ENCODE data around the gene PROX1.

The PROX1 gene

GRCh38 chr1:213985209-213986019 lies 2.4 kb upstream of the PROX1 start:
- Mint-ChIP-seq H3K4me1 (peaks cover 21% of the 10 kb centered on the region), H3K4me3 (no peak overlapping the region), H3K36me3 (peaks cover 1% of the 10 kb centered on the region), H3K27ac (no peak overlapping the region), H3K9me3 (peaks cover 4% of the 10 kb centered on the region), H3K27me3 (peaks cover 48% of the 10 kb centered on the region)
- DNase-seq (ENCODE audit: low spot score in 2 of 2) (no peak), ATAC-seq (ENCODE audit: low read depth) (no peak)

GRCh38 chr1:213986020-213986924 lies 1.5 kb upstream of the PROX1 start:
- peaks cover 1% of the 10 kb centered on the region for H3K36me3 Mint-ChIP-seq
- no peak for DNase-seq (ENCODE audit: low spot score in 2 of 2)
- peaks cover 21% of the 10 kb centered on the region for H3K4me1 Mint-ChIP-seq
- ATAC-seq (ENCODE audit: low read depth), result no peak
- H3K27ac Mint-ChIP-seq, result no peak overlapping the region
- H3K9me3 Mint-ChIP-seq, result peaks cover 4% of the 10 kb centered on the region
- peaks cover 45% of the 10 kb centered on the region for H3K27me3 Mint-ChIP-seq
- no peak overlapping the region for H3K4me3 Mint-ChIP-seq

GRCh38 chr1:213986925-213987250 lies 885 bp upstream of the PROX1 start:
- H3K4me3 Mint-ChIP-seq, result peak overlapping the region; percentile 50

GRCh38 chr1:213987422-213987926 lies 299 bp upstream of the PROX1 start:
- DNase-seq (ENCODE audit: low spot score in 2 of 2) (no peak), ATAC-seq (ENCODE audit: low read depth) (peak; percentile 12)
- H3K27me3 Mint-ChIP-seq, result peaks cover 37% of the 10 kb centered on the region
- H3K9me3 Mint-ChIP-seq, result peaks cover 1% of the 10 kb centered on the region
- H3K4me1 Mint-ChIP-seq, result peaks cover 21% of the 10 kb centered on the region
- H3K4me3 Mint-ChIP-seq, result peak overlapping the region; percentile 89
- peaks cover 1% of the 10 kb centered on the region for H3K36me3 Mint-ChIP-seq
- H3K27ac Mint-ChIP-seq, result peak overlapping the region; percentile 85

More at GRCh38 chr1:213986925-213987250, 885 bp upstream of the PROX1 start:
- Mint-ChIP-seq H3K27me3 (peaks cover 41% of the 10 kb centered on the region), H3K9me3 (peaks cover 3% of the 10 kb centered on the region), H3K4me1 (peaks cover 21% of the 10 kb centered on the region), H3K27ac (peak overlapping the region; percentile 85), H3K36me3 (peaks cover 1% of the 10 kb centered on the region)
- no peak for DNase-seq (ENCODE audit: low spot score in 2 of 2)
- no peak for ATAC-seq (ENCODE audit: low read depth)

GRCh38 chr1:213988507-213989001 lies 781 bp downstream of the PROX1 start:
- Mint-ChIP-seq H3K27ac (peak overlapping the region; percentile 85), H3K4me1 (peaks cover 21% of the 10 kb centered on the region), H3K27me3 (peaks cover 35% of the 10 kb centered on the region), H3K4me3 (peak overlapping the region; percentile 89), H3K9me3 (peaks cover 1% of the 10 kb centered on the region), H3K36me3 (peaks cover 1% of the 10 kb centered on the region)
- DNase-seq (ENCODE audit: low spot score in 2 of 2), result no peak
- ATAC-seq (ENCODE audit: low read depth), result no peak

GRCh38 chr1:213989002-213989855 lies 1.5 kb downstream of the PROX1 start:
- peaks cover 21% of the 10 kb centered on the region for H3K4me1 Mint-ChIP-seq
- H3K27ac Mint-ChIP-seq, result peak overlapping the region; percentile 85
- DNase-seq (ENCODE audit: low spot score in 2 of 2) (no peak), ATAC-seq (ENCODE audit: low read depth) (peak; percentile 36)
- peak overlapping the region; percentile 89 for H3K4me3 Mint-ChIP-seq
- H3K27me3 Mint-ChIP-seq, result peaks cover 32% of the 10 kb centered on the region
- H3K9me3 Mint-ChIP-seq, result peaks cover 1% of the 10 kb centered on the region
- H3K36me3 Mint-ChIP-seq, result peaks cover 1% of the 10 kb centered on the region

GRCh38 chr1:213993929-213994328 lies 6.2 kb downstream of the PROX1 start:
- Mint-ChIP-seq H3K36me3 (no peaks in the 10 kb centered on the region), H3K4me3 (no peak overlapping the region), H3K27ac (no peak overlapping the region), H3K4me1 (peaks cover 5% of the 10 kb centered on the region), H3K9me3 (peaks cover 1% of the 10 kb centered on the region), H3K27me3 (peaks cover 6% of the 10 kb centered on the region)
- no peak for ATAC-seq (ENCODE audit: low read depth)
- DNase-seq (ENCODE audit: low spot score in 2 of 2), result no peak

- Mint-ChIP-seq H3K36me3 (no peaks in the 10 kb centered on the region), H3K27ac (no peak overlapping the region), H3K4me3 (no peak overlapping the region), H3K27me3 (peaks cover 2% of the 10 kb centered on the region), H3K4me1 (no peaks in the 10 kb centered on the region), H3K9me3 (peaks cover 1% of the 10 kb centered on the region)
- ATAC-seq (ENCODE audit: low read depth), result no peak
- DNase-seq (ENCODE audit: low spot score in 2 of 2), result no peak
These were observed 7.1 kb downstream of the PROX1 start for GRCh38 chr1:213994888-213995287.

GRCh38 chr1:213995603-213996002 lies 7.8 kb downstream of the PROX1 start:
- H3K4me1 Mint-ChIP-seq, result no peaks in the 10 kb centered on the region
- H3K36me3 Mint-ChIP-seq, result no peaks in the 10 kb centered on the region
- DNase-seq (ENCODE audit: low spot score in 2 of 2), result no peak
- H3K27me3 Mint-ChIP-seq, result no peaks in the 10 kb centered on the region
- no peak for ATAC-seq (ENCODE audit: low read depth)
- peaks cover 1% of the 10 kb centered on the region for H3K9me3 Mint-ChIP-seq
- H3K4me3 Mint-ChIP-seq, result no peak overlapping the region
- H3K27ac Mint-ChIP-seq, result no peak overlapping the region

GRCh38 chr1:213996320-213997037 lies 8.7 kb downstream of the PROX1 start:
- no peak overlapping the region for H3K27ac Mint-ChIP-seq
- H3K36me3 Mint-ChIP-seq, result no peaks in the 10 kb centered on the region
- H3K4me1 Mint-ChIP-seq, result no peaks in the 10 kb centered on the region
- no peak for ATAC-seq (ENCODE audit: low read depth)
- H3K9me3 Mint-ChIP-seq, result peaks cover 1% of the 10 kb centered on the region
- H3K4me3 Mint-ChIP-seq, result no peak overlapping the region
- no peaks in the 10 kb centered on the region for H3K27me3 Mint-ChIP-seq
- no peak for DNase-seq (ENCODE audit: low spot score in 2 of 2)

- H3K9me3 Mint-ChIP-seq, result peaks cover 1% of the 10 kb centered on the region
- H3K4me3 Mint-ChIP-seq, result no peak overlapping the region
- H3K4me1 Mint-ChIP-seq, result no peaks in the 10 kb centered on the region
- ATAC-seq (ENCODE audit: low read depth) (no peak), DNase-seq (ENCODE audit: low spot score in 2 of 2) (no peak)
- no peak overlapping the region for H3K27ac Mint-ChIP-seq
- H3K36me3 Mint-ChIP-seq, result no peaks in the 10 kb centered on the region
- H3K27me3 Mint-ChIP-seq, result no peaks in the 10 kb centered on the region
These were observed 9.4 kb downstream of the PROX1 start for GRCh38 chr1:213997038-213997771.

- no peaks in the 10 kb centered on the region for H3K4me1 Mint-ChIP-seq
- no peak overlapping the region for H3K27ac Mint-ChIP-seq
- H3K4me3 Mint-ChIP-seq, result no peak overlapping the region
- H3K27me3 Mint-ChIP-seq, result peaks cover 2% of the 10 kb centered on the region
- H3K9me3 Mint-ChIP-seq, result peaks cover 1% of the 10 kb centered on the region
- no peaks in the 10 kb centered on the region for H3K36me3 Mint-ChIP-seq
- ATAC-seq (ENCODE audit: low read depth) (no peak), DNase-seq (ENCODE audit: low spot score in 2 of 2) (no peak)
These were observed 10.0 kb downstream of the PROX1 start for GRCh38 chr1:213997772-213998107.
